ENCODE measurements around the gene BIRC5.
A peak's percentile ranks its signal among the peaks of the same experiment; 100 is the strongest.
"Not testable (repeated sequence)": the region's sequence is repeated elsewhere in the genome, so short reads cannot be mapped to it uniquely, and the experiment has no call there.

Gene BIRC5

GRCh38 chr17:78241277-78242023, 27.4 kb downstream of the BIRC5 start:
- DNase-seq, result no peak

- no peak for DNase-seq
Measured at GRCh38 chr17:78242024-78242742, 28.1 kb downstream of the BIRC5 start.

GRCh38 chr17:78247304-78247703, 33.3 kb downstream of the BIRC5 start:
- DNase-seq, result no peak

GRCh38 chr17:78248051-78248914, 34.2 kb downstream of the BIRC5 start:
- no peak for DNase-seq

- no peak for DNase-seq
Measured at GRCh38 chr17:78249074-78249817, 35.2 kb downstream of the BIRC5 start.

- no peak for DNase-seq
Measured at GRCh38 chr17:78249818-78250806, 36.1 kb downstream of the BIRC5 start.

GRCh38 chr17:78250891-78251772, 37.1 kb downstream of the BIRC5 start:
- peak; percentile 90 for DNase-seq

GRCh38 chr17:78251773-78252103, 37.7 kb downstream of the BIRC5 start:
- DNase-seq, result no peak

GRCh38 chr17:78252111-78252634, 38.1 kb downstream of the BIRC5 start:
- peak; percentile 92 for DNase-seq

- DNase-seq, result peak; percentile 52
Measured at GRCh38 chr17:78252701-78253635, 38.9 kb downstream of the BIRC5 start.

GRCh38 chr17:78253636-78253945, 39.5 kb downstream of the BIRC5 start:
- not testable (repeated sequence) for DNase-seq

GRCh38 chr17:78253946-78254672, 40.1 kb downstream of the BIRC5 start:
- peak; percentile 88 for DNase-seq

- DNase-seq, result peak; percentile 6
Measured at GRCh38 chr17:78255029-78255656, 41.1 kb downstream of the BIRC5 start.

GRCh38 chr17:78255953-78256706, 42.1 kb downstream of the BIRC5 start:
- DNase-seq, result no peak

GRCh38 chr17:78256707-78257591, 42.9 kb downstream of the BIRC5 start:
- DNase-seq, result no peak

GRCh38 chr17:78257810-78258322, 43.8 kb downstream of the BIRC5 start:
- DNase-seq, result peak; percentile 67

All from CD4-positive, alpha-beta T cell treated with Interleukin-6 for 4 hours (primary cell).